ENCODE results near the gene ICAM3.

DNA sequence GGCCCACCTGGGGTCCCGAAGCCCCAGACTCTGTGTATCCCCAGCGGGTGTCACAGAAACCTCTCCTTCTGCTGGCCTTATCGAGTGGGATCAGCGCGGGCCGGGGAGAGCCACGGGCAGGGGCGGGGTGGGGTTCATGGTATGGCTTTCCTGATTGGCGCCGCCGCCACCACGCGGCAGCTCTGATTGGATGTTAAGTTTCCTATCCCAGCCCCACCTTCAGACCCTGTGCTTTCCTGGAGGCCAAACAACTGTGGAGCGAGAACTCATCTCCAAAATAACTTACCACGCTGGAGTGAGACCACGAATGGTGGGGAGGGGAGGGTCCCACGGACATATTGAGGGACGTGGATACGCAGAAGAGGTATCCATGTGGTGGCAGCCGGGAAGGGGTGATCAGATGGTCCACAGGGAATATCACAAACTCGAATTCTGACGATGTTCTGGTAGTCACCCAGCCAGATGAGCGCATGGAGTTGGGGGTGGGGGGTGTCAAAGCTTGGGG lies 50.7 kb downstream of the ICAM3 start:
- TF ChIP-seq EZH2phosphoT487 (IDR thresholded peaks at IDR 0.05; ENCODE audit: borderline replicate concordance, low read length): no peak
- TF ChIP-seq, protein P1, sequence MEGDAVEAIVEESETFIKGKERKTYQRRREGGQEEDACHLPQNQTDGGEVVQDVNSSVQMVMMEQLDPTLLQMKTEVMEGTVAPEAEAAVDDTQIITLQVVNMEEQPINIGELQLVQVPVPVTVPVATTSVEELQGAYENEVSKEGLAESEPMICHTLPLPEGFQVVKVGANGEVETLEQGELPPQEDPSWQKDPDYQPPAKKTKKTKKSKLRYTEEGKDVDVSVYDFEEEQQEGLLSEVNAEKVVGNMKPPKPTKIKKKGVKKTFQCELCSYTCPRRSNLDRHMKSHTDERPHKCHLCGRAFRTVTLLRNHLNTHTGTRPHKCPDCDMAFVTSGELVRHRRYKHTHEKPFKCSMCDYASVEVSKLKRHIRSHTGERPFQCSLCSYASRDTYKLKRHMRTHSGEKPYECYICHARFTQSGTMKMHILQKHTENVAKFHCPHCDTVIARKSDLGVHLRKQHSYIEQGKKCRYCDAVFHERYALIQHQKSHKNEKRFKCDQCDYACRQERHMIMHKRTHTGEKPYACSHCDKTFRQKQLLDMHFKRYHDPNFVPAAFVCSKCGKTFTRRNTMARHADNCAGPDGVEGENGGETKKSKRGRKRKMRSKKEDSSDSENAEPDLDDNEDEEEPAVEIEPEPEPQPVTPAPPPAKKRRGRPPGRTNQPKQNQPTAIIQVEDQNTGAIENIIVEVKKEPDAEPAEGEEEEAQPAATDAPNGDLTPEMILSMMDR (conservative IDR thresholded peaks at IDR 0.05; ENCODE audit: low read depth, low read length): no peak

Data from PC-3 (cell line).